Measurements from ENCODE around the gene SORBS1.
"Not testable (repeated sequence)": the region's sequence is repeated elsewhere in the genome, so short reads cannot be mapped to it uniquely, and the experiment has no call there.

The SORBS1 gene

GRCh38 chr10:95472304-95473088 is 88.7 kb downstream of the SORBS1 start:
- no peak for ATAC-seq

DNA sequence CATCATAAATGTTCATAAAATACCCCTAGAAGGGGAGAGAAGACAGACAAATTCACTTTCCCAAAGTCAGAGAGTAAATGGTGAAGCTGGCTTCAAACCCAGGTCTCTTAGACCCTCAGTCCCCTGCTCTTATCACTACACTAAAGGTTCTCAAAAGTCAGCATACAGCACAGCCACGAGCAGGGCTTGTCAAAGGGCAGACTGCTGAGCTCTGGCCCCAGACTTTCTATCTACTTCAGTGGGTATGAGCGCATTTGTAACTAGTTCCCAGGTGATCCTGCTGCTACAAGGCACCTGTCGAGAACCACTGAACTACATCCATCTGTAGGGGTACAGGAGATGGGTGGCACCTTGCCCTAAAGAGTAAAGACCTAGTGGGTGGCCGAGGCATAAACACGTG is 91.5 kb downstream of the SORBS1 start:
- ATAC-seq: no peak
- no peak for TF ChIP-seq CSRNP3 (CRISPR knock-in tag; IDR thresholded peaks at IDR 0.05)
- TF ChIP-seq, protein P1, sequence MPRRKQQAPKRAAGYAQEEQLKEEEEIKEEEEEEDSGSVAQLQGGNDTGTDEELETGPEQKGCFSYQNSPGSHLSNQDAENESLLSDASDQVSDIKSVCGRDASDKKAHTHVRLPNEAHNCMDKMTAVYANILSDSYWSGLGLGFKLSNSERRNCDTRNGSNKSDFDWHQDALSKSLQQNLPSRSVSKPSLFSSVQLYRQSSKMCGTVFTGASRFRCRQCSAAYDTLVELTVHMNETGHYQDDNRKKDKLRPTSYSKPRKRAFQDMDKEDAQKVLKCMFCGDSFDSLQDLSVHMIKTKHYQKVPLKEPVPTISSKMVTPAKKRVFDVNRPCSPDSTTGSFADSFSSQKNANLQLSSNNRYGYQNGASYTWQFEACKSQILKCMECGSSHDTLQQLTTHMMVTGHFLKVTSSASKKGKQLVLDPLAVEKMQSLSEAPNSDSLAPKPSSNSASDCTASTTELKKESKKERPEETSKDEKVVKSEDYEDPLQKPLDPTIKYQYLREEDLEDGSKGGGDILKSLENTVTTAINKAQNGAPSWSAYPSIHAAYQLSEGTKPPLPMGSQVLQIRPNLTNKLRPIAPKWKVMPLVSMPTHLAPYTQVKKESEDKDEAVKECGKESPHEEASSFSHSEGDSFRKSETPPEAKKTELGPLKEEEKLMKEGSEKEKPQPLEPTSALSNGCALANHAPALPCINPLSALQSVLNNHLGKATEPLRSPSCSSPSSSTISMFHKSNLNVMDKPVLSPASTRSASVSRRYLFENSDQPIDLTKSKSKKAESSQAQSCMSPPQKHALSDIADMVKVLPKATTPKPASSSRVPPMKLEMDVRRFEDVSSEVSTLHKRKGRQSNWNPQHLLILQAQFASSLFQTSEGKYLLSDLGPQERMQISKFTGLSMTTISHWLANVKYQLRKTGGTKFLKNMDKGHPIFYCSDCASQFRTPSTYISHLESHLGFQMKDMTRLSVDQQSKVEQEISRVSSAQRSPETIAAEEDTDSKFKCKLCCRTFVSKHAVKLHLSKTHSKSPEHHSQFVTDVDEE (CRISPR knock-in tag; IDR thresholded peaks at IDR 0.05): no peak
- no peak for TF ChIP-seq OSR1 (CRISPR knock-in tag; IDR thresholded peaks at IDR 0.05)
- TF ChIP-seq PPARA (CRISPR knock-in tag; IDR thresholded peaks at IDR 0.05; ENCODE audit: borderline replicate concordance): no peak
- TF ChIP-seq TOX (CRISPR knock-in tag; IDR thresholded peaks at IDR 0.05; ENCODE audit: borderline replicate concordance): no peak
- no peak for TF ChIP-seq TCF4 (CRISPR knock-in tag; IDR thresholded peaks at IDR 0.05; ENCODE audit: borderline replicate concordance)
- TF ChIP-seq, protein P2, sequence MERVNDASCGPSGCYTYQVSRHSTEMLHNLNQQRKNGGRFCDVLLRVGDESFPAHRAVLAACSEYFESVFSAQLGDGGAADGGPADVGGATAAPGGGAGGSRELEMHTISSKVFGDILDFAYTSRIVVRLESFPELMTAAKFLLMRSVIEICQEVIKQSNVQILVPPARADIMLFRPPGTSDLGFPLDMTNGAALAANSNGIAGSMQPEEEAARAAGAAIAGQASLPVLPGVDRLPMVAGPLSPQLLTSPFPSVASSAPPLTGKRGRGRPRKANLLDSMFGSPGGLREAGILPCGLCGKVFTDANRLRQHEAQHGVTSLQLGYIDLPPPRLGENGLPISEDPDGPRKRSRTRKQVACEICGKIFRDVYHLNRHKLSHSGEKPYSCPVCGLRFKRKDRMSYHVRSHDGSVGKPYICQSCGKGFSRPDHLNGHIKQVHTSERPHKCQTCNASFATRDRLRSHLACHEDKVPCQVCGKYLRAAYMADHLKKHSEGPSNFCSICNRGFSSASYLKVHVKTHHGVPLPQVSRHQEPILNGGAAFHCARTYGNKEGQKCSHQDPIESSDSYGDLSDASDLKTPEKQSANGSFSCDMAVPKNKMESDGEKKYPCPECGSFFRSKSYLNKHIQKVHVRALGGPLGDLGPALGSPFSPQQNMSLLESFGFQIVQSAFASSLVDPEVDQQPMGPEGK (CRISPR knock-in tag; IDR thresholded peaks at IDR 0.05; ENCODE audit: borderline replicate concordance): no peak
- no peak for TF ChIP-seq ZFP3 (CRISPR knock-in tag; IDR thresholded peaks at IDR 0.05)
- TF ChIP-seq GLIS3 (CRISPR knock-in tag; IDR thresholded peaks at IDR 0.05): no peak
- TF ChIP-seq SNAI2 (CRISPR knock-in tag; IDR thresholded peaks at IDR 0.05): no peak
- TF ChIP-seq ARNTL (CRISPR knock-in tag; IDR thresholded peaks at IDR 0.05; ENCODE audit: borderline replicate concordance, low read depth): no peak
- TF ChIP-seq CREB5 (CRISPR knock-in tag; IDR thresholded peaks at IDR 0.05; ENCODE audit: low read depth): no peak

More at GRCh38 chr10:95472304-95473088, 88.7 kb downstream of the SORBS1 start:
- TF ChIP-seq CSDC2 (CRISPR knock-in tag; IDR thresholded peaks at IDR 0.05): no peak

DNA sequence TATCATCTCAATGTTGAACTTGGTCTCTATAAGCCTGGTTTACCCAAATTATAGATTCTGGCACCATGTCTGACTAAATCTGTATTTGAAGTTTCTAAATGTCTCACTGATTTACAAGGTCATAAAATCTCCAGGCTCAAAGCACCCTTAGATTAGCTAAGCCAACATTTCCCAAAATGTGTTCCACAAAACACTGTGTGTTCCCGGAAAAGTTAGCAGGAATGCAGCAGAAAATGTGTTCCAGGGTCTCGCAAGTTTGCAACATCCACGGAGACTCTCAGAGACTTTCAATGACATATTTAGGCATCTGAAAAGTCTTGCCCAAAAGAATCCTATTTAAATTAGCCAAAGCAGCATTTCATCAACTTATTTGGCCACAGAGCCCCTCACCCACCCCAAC is 91.9 kb downstream of the SORBS1 start:
- ATAC-seq: no peak
- TF ChIP-seq BACH2 (CRISPR knock-in tag; IDR thresholded peaks at IDR 0.05; ENCODE audit: borderline replicate concordance) (no peak), CSDC2 (CRISPR knock-in tag; IDR thresholded peaks at IDR 0.05) (no peak), PPARA (CRISPR knock-in tag; IDR thresholded peaks at IDR 0.05; ENCODE audit: borderline replicate concordance) (no peak), ZFP3 (CRISPR knock-in tag; IDR thresholded peaks at IDR 0.05) (no peak), TCF4 (CRISPR knock-in tag; IDR thresholded peaks at IDR 0.05; ENCODE audit: borderline replicate concordance) (no peak), ARNTL (CRISPR knock-in tag; IDR thresholded peaks at IDR 0.05; ENCODE audit: borderline replicate concordance, low read depth) (no peak), TOX (CRISPR knock-in tag; IDR thresholded peaks at IDR 0.05; ENCODE audit: borderline replicate concordance) (no peak), ESRRG (CRISPR knock-in tag; IDR thresholded peaks at IDR 0.05) (no peak), ISL1 (CRISPR knock-in tag; IDR thresholded peaks at IDR 0.05) (no peak), POU6F1 (CRISPR knock-in tag; IDR thresholded peaks at IDR 0.05; ENCODE audit: borderline replicate concordance, low read depth) (no peak), ZNF565 (CRISPR knock-in tag; conservative IDR thresholded peaks at IDR 0.05; ENCODE audit: low read depth) (no peak), OSR1 (CRISPR knock-in tag; IDR thresholded peaks at IDR 0.05) (no peak), ZFP30 (CRISPR knock-in tag; IDR thresholded peaks at IDR 0.05) (no peak)
- TF ChIP-seq, protein P1 (CRISPR knock-in tag; IDR thresholded peaks at IDR 0.05): no peak
- TF ChIP-seq, protein P2 (CRISPR knock-in tag; IDR thresholded peaks at IDR 0.05; ENCODE audit: borderline replicate concordance): no peak

DNA sequence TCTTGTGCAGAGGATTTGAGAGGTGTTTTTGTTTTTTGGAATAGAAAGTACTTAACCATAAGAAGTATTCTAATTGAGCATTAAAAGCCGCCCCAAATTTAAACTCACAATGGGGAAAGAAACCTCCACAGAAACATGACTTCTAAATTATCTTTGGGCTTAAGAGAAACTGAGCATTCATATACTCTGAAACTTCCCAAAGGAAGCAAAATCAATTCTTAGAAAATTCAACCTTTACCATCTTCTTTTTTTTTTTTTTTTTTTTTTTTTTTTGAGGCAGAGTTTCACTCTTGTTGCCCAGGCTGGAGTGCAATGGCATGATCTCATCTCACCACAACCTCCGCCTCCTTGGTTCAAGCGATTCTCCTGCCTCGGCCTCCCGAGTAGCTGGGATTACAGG is 93.5 kb downstream of the SORBS1 start:
- not testable (repeated sequence) for ATAC-seq

Measured in SK-N-SH treated with all-trans-retinoic acid at 6 μM for 48 hours (cell line).